Thoracic aorta (tissue), 2 donors: ENCODE results near the gene TSC2. TPM values are rescaled to one million over a fixed set of nuclear protein-coding genes. Genes with fewer than 3 reads are reported as not detected.

Experiments
- ATAC-seq: fragments of 150-250 bp; one replicate; pipeline ENCODE4 v1.8.0; 2017; ENCODE audit warnings: low read depth; ENCODE audit not compliant: insufficient number of reproducible peaks, low FRiP score
- DNase-seq: peaks from one replicate; pipeline ENCODE4 v3.0.0-alpha.2; 2020; ENCODE audit warnings: low spot score
- H3K27ac ChIP-seq, 2 donors: fragments of 200-600 bp; sonication (generic); 1 replicate in 1 of 2; 2 replicates in 1 of 2; pipeline ENCODE4 v1.5.1; 2016; ENCODE audit warnings: mild to moderate bottlenecking in 2 of 2, moderate library complexity in 2 of 2
- H3K27me3 ChIP-seq: fragments of 200-600 bp; sonication (generic); replicated peaks from 2 replicates; pipeline ENCODE4 v1.6.0; 2016; ENCODE audit warnings: mild to moderate bottlenecking; ENCODE audit not compliant: insufficient read depth
- H3K36me3 ChIP-seq: fragments of 200-600 bp; sonication (generic); one replicate; pipeline ENCODE4 v1.5.1; 2016
- H3K4me1 ChIP-seq, 2 donors: fragments of 200-600 bp; sonication (generic); 1 replicate in 1 of 2; 2 replicates in 1 of 2; pipeline versions ENCODE4 v1.5.1 to v1.6.0; 2016; ENCODE audit warnings: low read depth in 2 of 2, mild to moderate bottlenecking in 1 of 2; ENCODE audit not compliant: control insufficient read depth in 1 of 2
- H3K4me3 ChIP-seq: fragments of 200-600 bp; sonication (generic); 2 replicates; pipeline ENCODE4 v1.5.1; 2016; ENCODE audit warnings: mild to moderate bottlenecking
- H3K9me3 ChIP-seq: fragments of 200-600 bp; sonication (generic); 2 replicates; pipeline ENCODE4 v1.5.1; 2016
- total RNA-seq, 2 donors: library from RNA; depleted of rRNA; stranded (reverse); fragments of >200 nt; gene quantifications; one replicate each; pipeline versions ENCODE4 v1.1.0 to v1.2.3, GENCODE V29; 2016
- TF ChIP-seq, protein P1 (sequence below): fragments of 200-600 bp; sonication (generic); IDR thresholded peaks from one replicate; pipeline ENCODE4 v1.5.1; 2019; ENCODE audit warnings: antibody characterized with exemption

The TSC2 gene
- total RNA-seq, 2 donors from 2014 or later: 112 to 123 TPM

GRCh38 chr16:2064368-2064945 is 16.7 kb downstream of the TSC2 start:
- no peak for DNase-seq
- Histone ChIP-seq H3K4me3 (no peak overlapping the region), H3K27me3 (no peaks in the 10 kb centered on the region), H3K27ac (no peak overlapping the region), H3K4me1 (no peaks in the 10 kb centered on the region), H3K36me3 (peaks cover 41% of the 10 kb centered on the region), H3K9me3 (no peaks in the 10 kb centered on the region)
- ATAC-seq: no peak
- TF ChIP-seq, protein P1, sequence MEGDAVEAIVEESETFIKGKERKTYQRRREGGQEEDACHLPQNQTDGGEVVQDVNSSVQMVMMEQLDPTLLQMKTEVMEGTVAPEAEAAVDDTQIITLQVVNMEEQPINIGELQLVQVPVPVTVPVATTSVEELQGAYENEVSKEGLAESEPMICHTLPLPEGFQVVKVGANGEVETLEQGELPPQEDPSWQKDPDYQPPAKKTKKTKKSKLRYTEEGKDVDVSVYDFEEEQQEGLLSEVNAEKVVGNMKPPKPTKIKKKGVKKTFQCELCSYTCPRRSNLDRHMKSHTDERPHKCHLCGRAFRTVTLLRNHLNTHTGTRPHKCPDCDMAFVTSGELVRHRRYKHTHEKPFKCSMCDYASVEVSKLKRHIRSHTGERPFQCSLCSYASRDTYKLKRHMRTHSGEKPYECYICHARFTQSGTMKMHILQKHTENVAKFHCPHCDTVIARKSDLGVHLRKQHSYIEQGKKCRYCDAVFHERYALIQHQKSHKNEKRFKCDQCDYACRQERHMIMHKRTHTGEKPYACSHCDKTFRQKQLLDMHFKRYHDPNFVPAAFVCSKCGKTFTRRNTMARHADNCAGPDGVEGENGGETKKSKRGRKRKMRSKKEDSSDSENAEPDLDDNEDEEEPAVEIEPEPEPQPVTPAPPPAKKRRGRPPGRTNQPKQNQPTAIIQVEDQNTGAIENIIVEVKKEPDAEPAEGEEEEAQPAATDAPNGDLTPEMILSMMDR: no peak

- DNase-seq (no peak), ATAC-seq (no peak)
- H3K4me3 ChIP-seq: no peak overlapping the region
- peaks cover 51% of the 10 kb centered on the region for H3K36me3 ChIP-seq
- H3K27me3 ChIP-seq: no peaks in the 10 kb centered on the region
- H3K4me1 ChIP-seq: no peaks in the 10 kb centered on the region
- TF ChIP-seq, protein P1: no peak
- no peak overlapping the region for H3K27ac ChIP-seq
- H3K9me3 ChIP-seq: no peaks in the 10 kb centered on the region
These were observed 18.4 kb downstream of the TSC2 start for GRCh38 chr16:2066139-2066538.

- Histone ChIP-seq H3K4me1 (no peaks in the 10 kb centered on the region), H3K4me3 (no peak overlapping the region), H3K9me3 (no peaks in the 10 kb centered on the region), H3K36me3 (peaks cover 50% of the 10 kb centered on the region), H3K27me3 (no peaks in the 10 kb centered on the region), H3K27ac (no peak overlapping the region)
- no peak for ATAC-seq
- DNase-seq: no peak
- TF ChIP-seq, protein P1: no peak
These were observed 23.0 kb downstream of the TSC2 start for GRCh38 chr16:2070576-2071453.

DNA sequence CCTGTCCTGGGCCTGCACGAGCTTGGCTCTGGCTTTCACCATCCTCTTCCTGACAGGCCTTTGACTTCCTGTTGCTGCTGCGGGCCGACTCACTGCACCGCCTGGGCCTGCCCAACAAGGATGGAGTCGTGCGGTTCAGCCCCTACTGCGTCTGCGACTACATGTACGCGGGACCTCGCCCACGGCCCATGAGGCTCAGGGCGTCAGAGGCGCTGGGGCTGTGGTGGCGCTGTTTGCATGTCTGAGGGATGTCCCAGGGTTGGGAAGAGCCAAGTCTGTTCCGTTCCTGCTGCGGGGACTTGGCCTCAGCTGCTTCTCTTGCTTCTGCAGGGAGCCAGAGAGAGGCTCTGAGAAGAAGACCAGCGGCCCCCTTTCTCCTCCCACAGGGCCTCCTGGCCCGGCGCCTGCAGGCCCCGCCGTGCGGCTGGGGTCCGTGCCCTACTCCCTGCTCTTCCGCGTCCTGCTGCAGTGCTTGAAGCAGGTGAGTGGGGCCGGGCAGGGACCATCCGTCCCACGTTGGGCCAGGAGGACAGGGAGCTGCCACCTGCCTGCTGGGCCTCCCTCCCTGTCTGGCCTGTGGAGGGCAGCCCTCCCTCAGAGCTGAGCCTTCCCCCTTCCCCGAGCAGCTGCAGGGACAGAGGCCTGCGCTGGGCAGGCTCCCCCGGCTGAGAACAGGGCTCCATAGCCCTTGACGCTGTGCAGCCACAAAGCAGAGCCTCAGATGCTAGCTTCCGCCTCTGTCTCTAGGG is 23.8 kb downstream of the TSC2 start:
- Histone ChIP-seq H3K4me1 (no peaks in the 10 kb centered on the region), H3K27me3 (no peaks in the 10 kb centered on the region), H3K36me3 (peaks cover 48% of the 10 kb centered on the region), H3K27ac (no peak overlapping the region), H3K9me3 (no peaks in the 10 kb centered on the region), H3K4me3 (no peak overlapping the region)
- TF ChIP-seq, protein P1: no peak
- ATAC-seq (no peak), DNase-seq (no peak)

DNA sequence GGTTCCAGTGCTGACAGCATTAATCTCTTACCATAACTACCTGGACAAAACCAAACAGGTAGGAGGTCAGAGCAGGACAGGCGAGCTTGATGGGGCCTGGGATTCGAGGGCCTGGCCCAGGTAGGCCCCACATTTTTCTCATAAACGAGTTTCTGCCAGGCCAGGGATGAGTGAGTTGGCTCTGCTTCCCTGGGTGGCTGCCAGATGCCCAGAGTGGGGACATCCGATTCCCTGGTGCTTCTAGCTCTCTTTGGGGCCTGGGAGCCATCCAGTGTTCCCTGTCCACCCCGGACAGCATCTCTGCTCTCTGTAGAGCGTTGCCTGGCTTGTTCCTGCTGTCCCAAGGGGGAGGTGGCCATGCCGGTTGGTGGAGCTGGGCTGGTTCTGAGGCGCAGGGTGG is 25.1 kb downstream of the TSC2 start:
- no peaks in the 10 kb centered on the region for H3K4me1 ChIP-seq
- H3K4me3 ChIP-seq: no peak overlapping the region
- ATAC-seq (no peak), DNase-seq (no peak)
- no peak overlapping the region for H3K27ac ChIP-seq
- peaks cover 44% of the 10 kb centered on the region for H3K36me3 ChIP-seq
- TF ChIP-seq, protein P1: no peak
- no peaks in the 10 kb centered on the region for H3K9me3 ChIP-seq
- no peaks in the 10 kb centered on the region for H3K27me3 ChIP-seq
